Prostate gland (tissue), 2 donors: ENCODE measurements around the gene ARRB1. TPM values are rescaled to one million over a fixed set of nuclear protein-coding genes. Genes with fewer than 3 reads are reported as not detected.

Source experiments
- DNase-seq: peaks from one replicate; pipeline ENCODE4 v3.0.0-alpha.2; 2019; ENCODE audit warnings: low spot score
- H3K27ac ChIP-seq, 2 donors: fragments of 200-600 bp; sonication (generic); 2 replicates each; pipeline ENCODE4 v1.5.1; 2017 to 2019
- H3K27me3 ChIP-seq: fragments of 200-600 bp; sonication (generic); replicated peaks from 2 replicates; pipeline ENCODE4 v1.5.1; 2019; ENCODE audit not compliant: insufficient read depth
- H3K36me3 ChIP-seq, 2 donors: fragments of 200-600 bp; sonication (generic); 1 replicate in 1 of 2; 2 replicates in 1 of 2; pipeline versions ENCODE4 v1.5.1 to v1.8.1; 2017 to 2019
- H3K4me1 ChIP-seq: fragments of 200-600 bp; sonication (generic); replicated peaks from 2 replicates; pipeline ENCODE4 v1.5.1; 2019
- H3K4me3 ChIP-seq, 2 donors: fragments of 200-600 bp; sonication (generic); 2 replicates each; pipeline ENCODE4 v1.5.1; 2017 to 2019
- H3K9me3 ChIP-seq: fragments of 200-600 bp; sonication (generic); 2 replicates; pipeline ENCODE4 v1.5.1; 2017
- CTCF ChIP-seq, 4 experiments: fragments of 200-600 bp in 2 of 4; fragments of 450-650 bp in 2 of 4; sonication (generic) in 2 of 4; IDR thresholded peaks; 1 replicate in 3 of 4; 2 replicates in 1 of 4; pipeline ENCODE4 v1.5.1; 2016 to 2019; ENCODE audit warnings: antibody characterized with exemption in 4 of 4, mild to moderate bottlenecking in 2 of 4, moderate library complexity in 2 of 4
- POLR2A ChIP-seq: fragments of 450-650 bp; IDR thresholded peaks from one replicate; pipeline ENCODE4 v1.6.1; 2016; ENCODE audit warnings: antibody characterized with exemption, mild to moderate bottlenecking
- POLR2AphosphoS5 ChIP-seq: sonication (generic); formaldehyde crosslinking; IDR thresholded peaks from one replicate; pipeline ENCODE4 v1.6.1; 2017; ENCODE audit warnings: antibody characterized with exemption
- WGBS: methylation state at CpG from one replicate; pipeline ENCODE4 v1.1.5; 2018; 5-methylcytosine and 5-hydroxymethylcytosine counted together
- intact Hi-C: fragments of 100-400 bp; cut with DNase I; formaldehyde crosslinking; loops from one replicate; pipeline ENCODE4 v1.14.2; 2022
- total RNA-seq, 2 donors: library from RNA; depleted of rRNA; stranded (reverse); fragments of >200 nt; gene quantifications; one replicate each; pipeline ENCODE4 v1.1.0, GENCODE V29; 2016

ARRB1 gene
- total RNA-seq, 2 donors from 2014 or later, result 31.9 to 64.7 TPM

GRCh38 chr11:75344761-75345454, 6.6 kb downstream of the ARRB1 start:
- H3K9me3 ChIP-seq, result no peaks in the 10 kb centered on the region
- H3K27me3 ChIP-seq, result no peaks in the 10 kb centered on the region
- no peak for DNase-seq
- 63% methylated on average over 11 of the region's 11 CpGs for WGBS
- H3K27ac ChIP-seq, result peak overlapping the region; percentile 68 to 92
- peaks cover 74% of the 10 kb centered on the region for H3K4me1 ChIP-seq
- H3K36me3 ChIP-seq, result no peaks in the 10 kb centered on the region
- intact Hi-C loops, result no loop called here
- no peak overlapping the region for H3K4me3 ChIP-seq
- TF ChIP-seq POLR2A, result no peak
- TF ChIP-seq POLR2AphosphoS5, result no peak
- TF ChIP-seq CTCF (IDR thresholded peaks at IDR 0.05), result no peak

GRCh38 chr11:75344186-75344585, 7.3 kb downstream of the ARRB1 start:
- Histone ChIP-seq H3K27me3 (no peaks in the 10 kb centered on the region), H3K36me3 (no peaks in the 10 kb centered on the region), H3K27ac (peak overlapping the region; percentile 68 to 92), H3K4me1 (peaks cover 73% of the 10 kb centered on the region), H3K9me3 (no peaks in the 10 kb centered on the region), H3K4me3 (no peak overlapping the region)
- intact Hi-C loops, result no loop called here
- no peak for DNase-seq
- TF ChIP-seq POLR2A (no peak), POLR2AphosphoS5 (no peak), CTCF (IDR thresholded peaks at IDR 0.05) (no peak)
- WGBS, result 94% methylated on average over 3 of the region's 3 CpGs

GRCh38 chr11:75342966-75343870, 8.2 kb downstream of the ARRB1 start:
- Histone ChIP-seq H3K4me1 (peaks cover 71% of the 10 kb centered on the region), H3K27ac (peak overlapping the region; percentile 68 to 92), H3K9me3 (no peaks in the 10 kb centered on the region), H3K4me3 (no peak overlapping the region), H3K27me3 (no peaks in the 10 kb centered on the region), H3K36me3 (no peaks in the 10 kb centered on the region)
- intact Hi-C loops, result no loop called here
- TF ChIP-seq POLR2AphosphoS5 (peak; percentile 66), POLR2A (peak; percentile 8), CTCF (IDR thresholded peaks at IDR 0.05) (no peak)
- 36% methylated on average over 12 of the region's 12 CpGs for WGBS
- peak; percentile 66 for DNase-seq

GRCh38 chr11:75342231-75342918, 9.1 kb downstream of the ARRB1 start:
- intact Hi-C loops, result no loop called here
- 67% methylated on average over 15 of the region's 15 CpGs for WGBS
- H3K4me1 ChIP-seq, result peaks cover 66% of the 10 kb centered on the region
- H3K36me3 ChIP-seq, result no peaks in the 10 kb centered on the region
- H3K27ac ChIP-seq, result peak overlapping the region; percentile 68 to 92
- H3K27me3 ChIP-seq, result no peaks in the 10 kb centered on the region
- no peak for DNase-seq
- H3K9me3 ChIP-seq, result no peaks in the 10 kb centered on the region
- no peak overlapping the region for H3K4me3 ChIP-seq
- TF ChIP-seq CTCF (IDR thresholded peaks at IDR 0.05) (no peak), POLR2AphosphoS5 (no peak), POLR2A (no peak)
